HG02798 (cell line): Measurements from ENCODE around the gene PCDHGC5.

Experiments
- ATAC-seq: cut with Tn5 transposase; IDR thresholded peaks from one replicate; pipeline ENCODE4 v1.9.1; 2021; ENCODE audit warnings: mild to moderate bottlenecking; ENCODE audit not compliant: unreplicated experiment, poor library complexity

Gene PCDHGC5

GRCh38 chr5:141511771-141512325, 23.0 kb downstream of the PCDHGC5 start:
- no peak for ATAC-seq

GRCh38 chr5:141512390-141512910, 23.6 kb downstream of the PCDHGC5 start:
- peak; percentile 15 for ATAC-seq

GRCh38 chr5:141512911-141513626, 24.2 kb downstream of the PCDHGC5 start:
- ATAC-seq: no peak

- ATAC-seq: peak; percentile 39
These were observed 24.9 kb downstream of the PCDHGC5 start for GRCh38 chr5:141513627-141514329.

- peak; percentile 4 for ATAC-seq
These were observed 25.7 kb downstream of the PCDHGC5 start for GRCh38 chr5:141514330-141515133.

GRCh38 chr5:141515141-141515540, 26.3 kb downstream of the PCDHGC5 start:
- no peak for ATAC-seq

- no peak for ATAC-seq
These were observed 27.2 kb downstream of the PCDHGC5 start for GRCh38 chr5:141515946-141516671.

GRCh38 chr5:141516672-141517025, 27.8 kb downstream of the PCDHGC5 start:
- ATAC-seq: no peak

- ATAC-seq: no peak
These were observed 28.4 kb downstream of the PCDHGC5 start for GRCh38 chr5:141517312-141517711.

GRCh38 chr5:141517880-141518617, 29.2 kb downstream of the PCDHGC5 start:
- ATAC-seq: no peak

- ATAC-seq: no peak
These were observed 29.7 kb downstream of the PCDHGC5 start for GRCh38 chr5:141518618-141519015.

- no peak for ATAC-seq
These were observed 31.0 kb downstream of the PCDHGC5 start for GRCh38 chr5:141519605-141520565.

GRCh38 chr5:141521244-141521781, 32.4 kb downstream of the PCDHGC5 start:
- no peak for ATAC-seq

GRCh38 chr5:141522301-141522700, 33.4 kb downstream of the PCDHGC5 start:
- no peak for ATAC-seq

GRCh38 chr5:141523991-141524390, 35.1 kb downstream of the PCDHGC5 start:
- ATAC-seq: no peak

GRCh38 chr5:141524604-141525597, 36.0 kb downstream of the PCDHGC5 start:
- ATAC-seq: peak; percentile 86

- ATAC-seq: no peak
These were observed 36.8 kb downstream of the PCDHGC5 start for GRCh38 chr5:141525653-141526052.
